Astrocyte of the spinal cord (primary cell): ENCODE results near the gene RAE1.

ENCODE experiments used
- DNase-seq: peaks from one replicate; pipeline ENCODE4 v3.0.0; 2011; ENCODE audit warnings: low read depth, low spot score
- H3K4me3 ChIP-seq: 2 replicates; pipeline ENCODE4 v1.5.1; 2011; ENCODE audit warnings: low read depth, mild to moderate bottlenecking, low read length, moderate library complexity
- CTCF ChIP-seq: IDR thresholded peaks from 2 replicates; pipeline ENCODE4 v1.5.1; 2012; ENCODE audit warnings: low read depth, mild to moderate bottlenecking, low read length, inconsistent platforms
- in situ Hi-C: cut with HindIII; loops from 2 replicates; pipeline ENCODE4 v1.10.0; 2017; ENCODE audit warnings: low sequenced_read_pairs

The RAE1 gene

DNA sequence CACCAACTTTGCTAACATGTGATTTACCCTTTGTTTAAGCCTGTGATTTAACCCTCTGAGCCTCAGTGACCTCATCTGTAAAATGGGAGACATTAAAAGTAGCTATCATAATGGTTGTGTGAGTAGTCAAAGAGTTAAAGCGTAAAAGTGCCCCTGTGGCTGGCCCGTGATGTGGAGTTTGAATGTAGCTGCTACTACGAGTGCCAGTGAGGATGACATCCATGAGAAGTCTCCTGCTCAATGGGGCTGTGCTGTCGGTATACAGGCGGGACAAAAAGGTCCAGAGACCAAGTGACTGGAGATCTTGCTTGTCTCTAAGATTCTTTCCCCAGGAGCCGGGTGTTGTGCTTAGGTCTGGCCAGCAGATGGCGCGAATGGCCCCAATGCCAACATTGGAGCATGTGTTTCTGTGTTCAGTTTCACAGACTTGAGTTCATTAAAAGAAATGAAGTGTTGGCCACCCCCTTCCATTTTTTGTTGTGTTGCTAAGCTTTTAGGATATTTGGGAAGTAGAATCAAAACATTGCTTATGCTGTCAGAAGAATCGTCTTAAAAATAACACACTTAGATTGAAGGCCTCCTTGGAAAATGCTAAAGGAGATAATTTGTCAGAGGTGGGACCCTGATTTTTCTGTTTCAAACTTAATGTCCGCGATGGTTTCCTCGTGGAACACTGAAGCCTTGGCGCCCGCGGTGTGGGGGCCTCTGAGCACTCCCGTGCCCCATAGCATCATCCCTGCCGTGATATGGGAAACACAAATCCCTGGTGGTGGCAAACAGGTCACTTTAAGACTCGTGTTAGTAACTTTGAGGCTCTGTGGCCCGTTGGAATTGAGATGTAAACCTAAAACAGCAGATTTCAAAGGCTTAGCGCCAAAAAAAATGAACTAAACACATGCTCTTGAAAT lies 30.8 kb downstream of the RAE1 start:
- no peak overlapping the region for H3K4me3 ChIP-seq
- in situ Hi-C loops: no loop called here
- DNase-seq: peak; percentile 74
- peak; percentile 94 for TF ChIP-seq CTCF

DNA sequence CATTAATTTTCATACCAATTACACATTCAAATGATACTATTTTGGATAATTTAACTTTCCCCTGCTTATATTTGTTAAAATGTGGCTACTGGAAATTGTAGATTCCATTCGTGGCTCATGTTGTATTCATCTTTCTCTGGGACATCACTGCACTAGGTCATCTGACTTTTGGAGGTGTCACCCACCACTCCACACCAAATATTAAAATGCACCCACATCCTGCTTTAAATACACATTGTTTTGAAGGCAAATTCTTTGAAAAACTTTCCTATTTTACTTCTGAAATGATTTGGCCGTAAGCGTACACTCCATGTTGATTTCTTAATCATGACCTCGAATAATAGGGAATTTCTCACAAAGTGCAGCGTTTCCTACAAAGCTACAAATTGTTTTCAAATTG lies 31.5 kb downstream of the RAE1 start:
- DNase-seq: no peak
- in situ Hi-C loops: no loop called here
- no peak overlapping the region for H3K4me3 ChIP-seq
- no peak for TF ChIP-seq CTCF

- DNase-seq: no peak
- H3K4me3 ChIP-seq: no peak overlapping the region
- no peak for TF ChIP-seq CTCF
- in situ Hi-C loops: no loop called here
These were observed 32.6 kb downstream of the RAE1 start for GRCh38 chr20:57383447-57384347.

DNA sequence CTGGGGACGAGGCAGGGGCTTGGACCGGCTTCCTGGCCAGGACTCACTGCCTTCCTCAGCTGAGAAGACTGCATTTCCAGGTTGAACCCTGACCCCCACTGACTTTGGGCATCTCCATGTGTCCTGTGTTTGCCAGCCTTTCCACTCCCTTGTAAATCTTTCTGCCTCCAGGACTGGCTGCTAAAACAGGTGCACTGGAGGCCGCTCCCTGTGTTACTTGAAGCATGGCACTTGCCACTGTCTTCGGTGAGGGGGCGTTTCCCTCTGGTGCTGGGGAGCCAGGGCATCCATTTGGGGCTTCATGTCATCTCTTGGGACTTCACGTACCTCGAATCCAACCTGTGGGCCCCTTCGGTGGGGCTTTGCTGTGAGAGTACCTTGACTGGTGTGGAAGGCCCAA lies 33.4 kb downstream of the RAE1 start:
- no peak for TF ChIP-seq CTCF
- in situ Hi-C loops: no loop called here
- H3K4me3 ChIP-seq: no peak overlapping the region
- no peak for DNase-seq

DNA sequence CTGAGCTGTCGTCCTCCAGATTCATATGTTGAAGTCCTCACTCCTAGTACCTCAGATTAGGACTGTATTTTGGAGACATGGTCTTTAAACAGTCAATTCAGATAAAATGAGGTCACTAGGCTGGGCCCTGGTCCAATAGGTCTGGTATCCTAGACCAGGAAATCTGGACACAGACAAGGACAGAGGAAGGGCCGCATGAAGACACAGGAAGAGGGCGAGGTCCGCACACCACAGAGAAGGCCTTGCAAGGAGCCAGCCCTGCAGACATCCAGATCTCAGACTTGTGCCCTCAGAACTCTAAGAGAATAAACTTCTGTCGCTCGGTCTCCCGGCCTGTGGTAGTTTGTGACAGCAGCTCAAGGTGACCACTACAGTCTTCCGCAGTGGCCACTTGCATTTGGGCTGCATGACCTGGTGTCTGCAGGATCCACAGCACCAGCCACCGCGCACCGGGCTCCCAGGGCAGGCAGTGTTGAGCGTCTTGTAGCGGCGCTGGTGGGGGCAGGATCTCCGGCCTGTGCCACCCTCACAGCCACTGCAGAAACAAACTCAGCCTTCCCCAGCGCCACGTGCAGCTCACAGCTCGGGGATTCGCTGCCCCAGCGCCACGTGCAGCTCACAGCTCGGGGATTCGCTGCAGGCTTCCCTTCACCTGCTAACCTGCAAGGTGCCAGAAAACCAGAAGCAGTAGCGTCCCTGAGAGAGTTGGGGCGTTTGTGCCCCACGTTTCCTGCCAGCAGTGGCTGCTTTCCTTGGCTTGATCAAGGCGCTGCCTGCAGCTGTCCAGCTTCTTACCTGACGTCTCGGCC lies 34.1 kb downstream of the RAE1 start:
- H3K4me3 ChIP-seq: no peak overlapping the region
- in situ Hi-C loops: no loop called here
- no peak for DNase-seq
- TF ChIP-seq CTCF: no peak

- TF ChIP-seq CTCF: no peak
- H3K4me3 ChIP-seq: no peak overlapping the region
- in situ Hi-C loops: no loop called here
- no peak for DNase-seq
These were observed 34.9 kb downstream of the RAE1 start for GRCh38 chr20:57385940-57386339.
